Fibroblast of the aortic adventitia (primary cell): ENCODE data around the gene B4GALNT4. TPM values are rescaled to one million over a fixed set of nuclear protein-coding genes. Genes with fewer than 3 reads are reported as not detected.

ENCODE experiments used
- DNase-seq: peaks from one replicate; pipeline ENCODE4 v3.0.0-alpha.2; 2010; ENCODE audit warnings: low read depth
- H3K4me3 ChIP-seq: 2 replicates; pipeline ENCODE4 v1.5.1; 2011; ENCODE audit warnings: low read depth, mild to moderate bottlenecking, control low read depth, low read length, moderate library complexity
- CTCF ChIP-seq: IDR thresholded peaks from 2 replicates; pipeline ENCODE4 v1.5.1; 2011; ENCODE audit warnings: mild to moderate bottlenecking, low read length, control low read depth, inconsistent platforms; ENCODE audit not compliant: insufficient read depth
- total RNA-seq: library from RNA; depleted of rRNA; stranded (reverse); fragments of >200 nt; gene quantifications from 2 replicates; pipeline ENCODE4 v1.2.3, GENCODE V29; 2012; ENCODE audit warnings: low replicate concordance

B4GALNT4 gene
- total RNA-seq, 1 donor: 1.9 TPM

GRCh38 chr11:375065-376025 is 6.0 kb downstream of the B4GALNT4 start:
- no peak for TF ChIP-seq CTCF
- no peak overlapping the region for H3K4me3 ChIP-seq
- no peak for DNase-seq

- no peak for TF ChIP-seq CTCF
- no peak for DNase-seq
- no peak overlapping the region for H3K4me3 ChIP-seq
Observed at GRCh38 chr11:376531-377173, 7.4 kb downstream of the B4GALNT4 start.

- no peak for TF ChIP-seq CTCF
- no peak overlapping the region for H3K4me3 ChIP-seq
- no peak for DNase-seq
Observed at GRCh38 chr11:377174-377865, 8.0 kb downstream of the B4GALNT4 start.

- no peak for TF ChIP-seq CTCF
- no peak for DNase-seq
- H3K4me3 ChIP-seq: no peak overlapping the region
Observed at GRCh38 chr11:377883-378500, 8.7 kb downstream of the B4GALNT4 start.

- no peak for DNase-seq
- H3K4me3 ChIP-seq: no peak overlapping the region
- no peak for TF ChIP-seq CTCF
Observed at GRCh38 chr11:379205-380094, 10.2 kb downstream of the B4GALNT4 start.
